ENCODE data around the gene CLIC4.
"Not testable (repeated sequence)": the region's sequence is repeated elsewhere in the genome, so short reads cannot be mapped to it uniquely, and the experiment has no call there.

Gene CLIC4

GRCh38 chr1:24744911-24745710 is at the start of gene CLIC4:
TSS of gene CLIC4 (plus strand) at chr1:24745447. CDS start at chr1:24745554, 107 bp downstream.
- in situ Hi-C loops (cut with MboI; ENCODE audit: low sequenced_read_pairs) = no loop called here

GRCh38 chr1:24696041-24696755 is 49.0 kb upstream of the CLIC4 start:
- in situ Hi-C loops (cut with MboI; ENCODE audit: low sequenced_read_pairs) = loop anchor here (10.0 to 25.0 kb wide), 2 partner anchors 129 to 516 kb away; no protein-coding TSS in a partner anchor

DNA sequence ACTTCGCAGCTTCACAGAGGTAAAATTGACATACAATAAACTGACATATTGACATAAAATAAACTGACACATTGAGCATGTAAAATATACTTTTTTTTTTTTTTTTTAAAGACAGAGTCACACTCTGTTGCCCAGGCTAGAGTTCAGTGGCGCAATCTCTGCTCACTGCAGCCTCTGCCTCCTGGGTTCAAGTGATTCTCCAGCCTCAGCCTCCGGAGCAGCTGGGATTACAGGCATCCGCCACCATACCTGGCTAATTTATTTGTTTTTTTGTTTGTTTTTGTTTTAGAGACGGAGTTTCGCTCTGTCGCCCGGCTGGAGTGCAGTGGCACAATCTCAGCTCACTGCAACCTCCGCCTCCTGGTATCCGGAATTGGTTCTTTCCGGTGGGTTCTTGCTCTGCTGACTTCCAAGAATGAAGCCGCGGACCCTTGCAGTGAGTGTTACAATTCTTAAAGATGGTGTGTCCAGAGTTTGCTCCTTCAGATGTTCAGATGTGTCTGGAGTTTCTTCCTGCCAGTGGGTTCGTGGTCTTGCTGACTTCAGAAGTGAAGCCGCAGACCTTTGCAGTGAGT is 48.4 kb upstream of the CLIC4 start:
- in situ Hi-C loops (cut with MboI; ENCODE audit: low sequenced_read_pairs) = loop anchor here (10.0 to 25.0 kb wide), 2 partner anchors 128 to 515 kb away; no protein-coding TSS in a partner anchor

- in situ Hi-C loops (cut with MboI; ENCODE audit: low sequenced_read_pairs) = loop anchor here (10.0 to 25.0 kb wide), 2 partner anchors 127 to 515 kb away; no protein-coding TSS in a partner anchor
These were observed 47.7 kb upstream of the CLIC4 start for GRCh38 chr1:24697453-24698001.

DNA sequence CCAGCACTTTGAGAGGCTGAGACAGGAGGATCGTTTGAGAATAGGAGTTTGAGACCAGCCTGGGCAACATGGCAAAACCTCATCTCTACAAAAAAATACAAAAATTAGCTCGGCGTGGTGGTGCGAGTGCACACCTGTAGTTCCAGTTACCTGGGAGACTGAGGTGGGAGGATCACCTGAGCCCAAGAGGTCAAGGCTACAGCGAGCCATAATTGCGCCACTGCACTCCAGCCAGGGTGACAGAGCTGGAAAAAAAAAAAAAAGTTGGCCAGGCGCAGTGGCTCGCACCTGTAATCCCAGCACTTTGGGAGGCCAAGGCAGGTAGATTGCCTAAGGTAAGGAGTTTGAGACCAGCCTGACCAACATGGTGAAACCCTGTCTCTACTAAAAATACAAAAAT is 46.9 kb upstream of the CLIC4 start:
- in situ Hi-C loops (cut with MboI; ENCODE audit: low sequenced_read_pairs) = loop anchor here (10.0 to 25.0 kb wide), 2 partner anchors 126 to 514 kb away; no protein-coding TSS in a partner anchor

DNA sequence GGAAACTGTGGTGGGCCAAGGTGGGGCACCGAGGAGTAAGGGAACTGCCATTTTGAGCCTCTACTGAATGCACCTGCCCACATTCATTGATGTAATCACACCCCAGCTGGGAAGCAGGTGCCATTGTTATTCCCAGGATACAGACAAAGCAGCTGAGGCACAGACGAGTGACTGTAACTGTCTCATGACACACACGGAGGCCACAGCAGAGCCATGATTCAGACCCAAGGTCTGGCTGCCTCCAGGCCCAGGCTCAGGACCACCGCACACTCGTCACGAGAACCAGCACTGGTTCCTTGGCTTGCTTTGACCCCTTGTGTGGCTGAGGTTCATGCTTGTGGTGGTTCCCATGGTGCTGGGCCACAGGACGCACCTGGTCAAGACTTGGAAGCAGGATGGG is 45.6 kb upstream of the CLIC4 start:
- in situ Hi-C loops (cut with MboI; ENCODE audit: low sequenced_read_pairs) = loop anchor here (10.0 to 25.0 kb wide), 2 partner anchors 125 to 513 kb away; no protein-coding TSS in a partner anchor

DNA sequence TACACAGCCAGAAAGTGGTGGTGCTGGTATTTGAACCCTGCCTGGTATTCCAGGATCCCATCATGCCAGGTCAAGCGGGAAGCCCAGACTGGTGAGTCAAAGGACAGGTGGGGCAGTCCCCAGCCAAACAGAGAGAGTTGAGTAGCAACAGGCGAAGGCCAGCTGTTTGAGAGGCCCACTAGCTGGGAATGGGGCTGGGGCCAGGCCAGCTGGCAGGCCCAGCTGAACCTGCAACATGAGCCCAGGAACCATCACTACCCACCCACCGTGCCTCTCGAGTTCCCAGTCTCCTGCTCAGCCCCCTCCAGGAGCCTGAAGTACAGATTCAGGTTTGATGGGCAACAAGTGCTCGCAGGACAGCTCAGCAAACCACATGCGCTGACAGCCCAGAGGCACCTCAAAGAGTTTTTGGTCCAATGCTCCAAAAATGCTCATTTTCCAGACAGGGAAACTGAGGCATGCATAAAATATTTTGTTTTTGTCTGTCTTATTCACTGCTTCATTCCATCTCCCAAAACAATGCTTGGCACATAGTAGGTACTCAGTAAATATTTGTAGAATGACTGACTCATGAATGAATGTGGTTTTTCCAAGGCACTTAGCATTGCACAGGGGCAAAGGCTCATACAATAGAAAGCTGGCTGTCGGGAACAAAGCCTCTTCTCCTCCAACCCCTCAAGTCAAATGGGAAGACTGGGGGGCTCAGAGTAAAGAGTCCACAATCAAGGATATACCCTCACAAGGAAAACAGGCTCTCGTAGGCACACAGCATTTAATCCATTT is 42.5 kb upstream of the CLIC4 start:
- in situ Hi-C loops (cut with MboI; ENCODE audit: low sequenced_read_pairs) = no loop called here

GRCh38 chr1:24704411-24705259 is 40.6 kb upstream of the CLIC4 start:
- in situ Hi-C loops (cut with MboI; ENCODE audit: low sequenced_read_pairs) = no loop called here

DNA sequence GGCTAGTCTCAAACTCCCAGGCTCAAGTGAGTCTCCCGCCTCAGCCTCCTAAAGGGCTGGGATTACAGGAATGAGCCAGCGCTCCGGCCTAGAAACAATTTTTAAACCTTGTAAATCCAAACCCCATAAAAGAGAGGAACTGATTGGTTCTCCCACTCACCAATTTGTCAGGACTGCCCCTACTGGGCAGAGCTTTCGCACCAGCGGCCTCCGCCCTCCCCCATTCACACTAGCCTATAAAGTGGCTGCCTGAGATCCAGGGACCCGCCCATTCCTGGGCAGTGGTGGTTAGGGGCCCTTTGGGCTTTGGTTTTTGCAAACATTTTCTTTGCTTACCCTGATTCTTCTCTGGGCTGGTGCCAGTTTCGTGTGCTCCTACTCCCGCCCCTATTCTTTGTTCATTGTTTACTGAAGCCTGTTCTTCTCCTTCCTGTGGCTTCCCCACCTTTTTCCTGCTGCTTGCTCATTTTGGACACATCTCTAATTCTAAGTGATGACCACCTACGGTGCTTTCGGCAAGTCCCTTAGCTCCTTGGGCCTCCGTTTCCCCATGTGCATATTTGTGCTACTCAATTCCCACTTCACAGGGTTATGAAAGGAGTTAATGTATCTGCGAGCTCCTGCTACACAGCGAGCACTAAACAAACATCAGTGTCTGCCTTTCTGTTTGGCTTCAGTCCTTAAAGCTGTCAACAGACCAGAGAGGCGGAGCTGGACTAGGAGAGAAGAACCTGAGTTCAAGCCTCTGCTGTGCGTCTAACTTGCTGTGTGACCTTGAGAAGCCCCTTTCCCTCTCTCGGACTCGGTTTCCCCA is 39.8 kb upstream of the CLIC4 start:
- in situ Hi-C loops (cut with MboI; ENCODE audit: low sequenced_read_pairs) = no loop called here

- in situ Hi-C loops (cut with MboI; ENCODE audit: low sequenced_read_pairs) = not testable (repeated sequence)
These were observed 39.2 kb upstream of the CLIC4 start for GRCh38 chr1:24706074-24706389.

DNA sequence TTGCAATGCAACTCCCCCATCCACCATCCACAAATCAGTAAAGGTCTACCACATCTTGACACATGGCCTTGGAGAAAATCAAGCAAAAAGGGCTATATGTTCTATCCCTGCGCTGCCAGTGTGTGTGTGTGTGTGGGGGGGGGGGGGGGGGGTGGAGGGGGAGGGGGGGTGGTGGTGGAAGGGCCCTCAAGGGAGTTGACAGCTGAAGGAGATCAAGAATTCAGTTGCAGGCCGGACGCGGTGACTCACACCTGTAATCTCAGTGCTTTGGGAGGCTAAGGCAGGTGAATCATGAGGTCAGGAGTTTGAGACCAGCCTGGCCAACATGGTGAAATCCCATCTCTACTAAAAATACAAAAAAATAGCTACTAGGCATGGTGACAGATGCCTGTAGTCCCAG is 37.6 kb upstream of the CLIC4 start:
- in situ Hi-C loops (cut with MboI; ENCODE audit: low sequenced_read_pairs) = no loop called here

DNA sequence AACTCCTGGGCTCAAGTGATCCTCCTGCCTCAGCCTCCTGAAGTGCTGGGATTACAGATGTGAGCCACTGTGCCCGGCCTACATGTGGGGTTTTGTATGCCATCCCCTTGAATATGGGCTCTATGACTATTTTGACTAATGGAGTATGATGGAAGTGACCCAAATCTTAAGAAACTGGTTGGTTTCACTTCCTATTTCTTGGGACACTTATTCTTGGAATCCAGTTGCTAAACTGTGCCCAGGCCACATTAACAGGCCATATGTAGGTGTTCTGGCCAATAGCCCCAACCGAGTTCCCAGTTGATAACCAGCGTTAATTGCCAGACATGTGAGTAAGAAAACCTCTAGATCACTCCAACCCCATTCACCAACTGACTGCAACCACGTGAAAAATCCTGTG is 36.3 kb upstream of the CLIC4 start:
- in situ Hi-C loops (cut with MboI; ENCODE audit: low sequenced_read_pairs) = no loop called here

GRCh38 chr1:24709791-24710441 is 35.3 kb upstream of the CLIC4 start:
- in situ Hi-C loops (cut with MboI; ENCODE audit: low sequenced_read_pairs) = no loop called here

GRCh38 chr1:24711329-24711728 is 33.9 kb upstream of the CLIC4 start:
- in situ Hi-C loops (cut with MboI; ENCODE audit: low sequenced_read_pairs) = no loop called here

DNA sequence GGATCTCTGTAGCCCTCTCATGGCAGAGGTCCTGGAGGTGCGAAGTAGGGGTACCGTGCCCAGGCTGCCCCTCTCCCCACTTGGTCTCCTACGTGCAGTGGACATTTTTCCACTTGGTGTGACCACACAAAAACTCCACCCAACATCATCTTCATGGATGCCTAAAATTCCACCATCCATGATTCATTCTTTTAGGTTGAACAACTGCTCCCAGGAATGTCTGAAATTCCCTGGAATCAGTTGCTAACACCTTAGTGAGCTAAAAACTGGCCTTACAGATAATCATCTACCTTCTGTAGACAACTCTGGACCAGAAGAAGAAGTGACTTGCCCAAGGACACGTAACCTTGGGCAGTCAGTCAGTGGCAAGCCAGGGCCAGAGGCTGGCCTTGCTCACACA is 32.1 kb upstream of the CLIC4 start:
- in situ Hi-C loops (cut with MboI; ENCODE audit: low sequenced_read_pairs) = no loop called here

- in situ Hi-C loops (cut with MboI; ENCODE audit: low sequenced_read_pairs) = no loop called here
These were observed 31.5 kb upstream of the CLIC4 start for GRCh38 chr1:24713736-24714135.

DNA sequence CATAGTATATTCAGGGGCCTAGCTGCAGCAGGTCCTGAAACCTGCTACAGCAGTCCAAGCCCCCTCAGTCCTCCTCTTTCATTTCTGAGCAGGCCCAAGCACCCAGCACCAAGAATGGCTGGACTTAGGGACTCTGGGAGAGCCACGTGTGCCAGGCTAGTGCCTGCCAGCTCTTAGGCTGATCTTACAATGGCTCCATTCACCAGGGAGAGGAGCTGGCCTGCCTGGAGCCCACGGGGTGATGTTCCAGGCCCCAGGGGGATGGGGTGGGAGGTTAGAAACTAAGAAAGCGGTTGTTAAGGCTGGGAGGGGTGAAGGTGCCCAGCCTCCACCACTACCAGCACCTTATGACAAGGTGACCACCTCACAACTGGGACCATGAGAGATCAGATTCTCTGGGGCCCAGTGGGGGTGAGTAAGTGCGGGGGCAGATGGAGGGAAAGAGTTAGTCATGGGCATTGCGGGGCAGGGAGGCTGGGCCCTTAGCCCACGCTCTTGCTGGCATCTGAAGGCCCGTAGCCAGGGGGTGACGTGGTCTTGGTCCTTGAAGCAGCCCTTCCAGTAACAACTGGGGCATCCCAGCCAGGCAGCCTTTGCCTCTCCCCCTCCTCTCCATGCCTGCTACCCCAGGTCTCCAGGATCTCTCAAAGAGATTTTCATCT is 30.3 kb upstream of the CLIC4 start:
- in situ Hi-C loops (cut with MboI; ENCODE audit: low sequenced_read_pairs) = no loop called here

- in situ Hi-C loops (cut with MboI; ENCODE audit: low sequenced_read_pairs) = no loop called here
These were observed 29.6 kb upstream of the CLIC4 start for GRCh38 chr1:24715658-24716057.
